SU-DHL-6 (cell line): ENCODE measurements around the gene CNOT1.

Experiments
- H2AFZ ChIP-seq: fragments of 200-600 bp; sonication (generic); 2 replicates; pipeline ENCODE4 v1.6.1; 2014; ENCODE audit warnings: low read depth, mild to moderate bottlenecking, moderate library complexity, mixed read lengths, antibody characterized with exemption, low read length; ENCODE audit not compliant: severe bottlenecking
- H3F3A ChIP-seq: fragments of 200-600 bp; shearing (Covaris generic); 2 replicates; pipeline ENCODE4 v1.6.0; 2016; ENCODE audit warnings: antibody characterized with exemption, mild to moderate bottlenecking; ENCODE audit not compliant: insufficient read depth
- H3K27ac ChIP-seq: fragments of 200-600 bp; sonication (generic); 2 replicates; pipeline ENCODE4 v1.5.1; 2016; ENCODE audit warnings: low read depth, mild to moderate bottlenecking, low read length, moderate library complexity, mixed read lengths
- H3K27me3 ChIP-seq: fragments of 200-600 bp; sonication (generic), shearing (Covaris generic); 2 replicates; pipeline ENCODE4 v1.6.0; 2014; ENCODE audit warnings: mild to moderate bottlenecking, low read length
- H3K36me3 ChIP-seq: fragments of 200-600 bp; sonication (generic); 2 replicates; pipeline ENCODE4 v1.6.1; 2014; ENCODE audit warnings: mild to moderate bottlenecking, low read length, mixed read lengths
- H3K4me2 ChIP-seq: fragments of 300-600, 200-600 bp; shearing (Covaris generic), sonication (generic); 2 replicates; pipeline ENCODE4 v1.6.0; 2014; ENCODE audit warnings: low read length, low read depth, mild to moderate bottlenecking; ENCODE audit not compliant: poor library complexity, severe bottlenecking
- H3K4me3 ChIP-seq: fragments of 200-600 bp; sonication (generic); 2 replicates; pipeline ENCODE4 v1.5.1; 2014; ENCODE audit warnings: antibody characterized with exemption, low read length, mild to moderate bottlenecking, mixed read lengths; ENCODE audit not compliant: insufficient read depth, poor library complexity, severe bottlenecking
- H3K79me2 ChIP-seq: fragments of 200-600 bp; sonication (generic); 2 replicates; pipeline ENCODE4 v1.6.1; 2014; ENCODE audit warnings: mild to moderate bottlenecking, low read length, moderate library complexity; ENCODE audit not compliant: insufficient read depth
- H3K9ac ChIP-seq: fragments of 200-600 bp; sonication (generic); 2 replicates; pipeline ENCODE4 v1.7.0; 2014; ENCODE audit warnings: mild to moderate bottlenecking, low read length
- H3K9me2 ChIP-seq: fragments of 200-600 bp; sonication (generic); replicated peaks from 2 replicates; pipeline ENCODE4 v1.6.1; 2014; ENCODE audit warnings: low read length; ENCODE audit not compliant: insufficient read depth
- H3K9me3 ChIP-seq: fragments of 200-600 bp; sonication (generic); 2 replicates; pipeline ENCODE4 v1.6.1; 2014; ENCODE audit warnings: low read length, mixed read lengths; ENCODE audit not compliant: insufficient read depth
- H4K20me1 ChIP-seq: fragments of 200-600 bp; sonication (generic); 2 replicates; pipeline ENCODE4 v1.6.1; 2014; ENCODE audit warnings: low read depth, mild to moderate bottlenecking, antibody characterized with exemption, low read length, moderate library complexity, mixed read lengths
- EZH2phosphoT487 ChIP-seq: fragments of 200-600 bp; sonication (generic), shearing (Covaris generic); conservative IDR thresholded peaks from 2 replicates; pipeline ENCODE4 v1.6.1; 2018; ENCODE audit warnings: mild to moderate bottlenecking, antibody characterized with exemption, low read length, moderate library complexity, mixed read lengths
- TF ChIP-seq, protein P1 (sequence below): fragments of 200-600 bp; sonication (generic); IDR thresholded peaks from one replicate; pipeline ENCODE4 v1.5.1; 2017; ENCODE audit warnings: antibody characterized with exemption, mild to moderate bottlenecking, low read length, moderate library complexity; ENCODE audit not compliant: insufficient read depth, poor library complexity, severe bottlenecking

CNOT1 gene

DNA sequence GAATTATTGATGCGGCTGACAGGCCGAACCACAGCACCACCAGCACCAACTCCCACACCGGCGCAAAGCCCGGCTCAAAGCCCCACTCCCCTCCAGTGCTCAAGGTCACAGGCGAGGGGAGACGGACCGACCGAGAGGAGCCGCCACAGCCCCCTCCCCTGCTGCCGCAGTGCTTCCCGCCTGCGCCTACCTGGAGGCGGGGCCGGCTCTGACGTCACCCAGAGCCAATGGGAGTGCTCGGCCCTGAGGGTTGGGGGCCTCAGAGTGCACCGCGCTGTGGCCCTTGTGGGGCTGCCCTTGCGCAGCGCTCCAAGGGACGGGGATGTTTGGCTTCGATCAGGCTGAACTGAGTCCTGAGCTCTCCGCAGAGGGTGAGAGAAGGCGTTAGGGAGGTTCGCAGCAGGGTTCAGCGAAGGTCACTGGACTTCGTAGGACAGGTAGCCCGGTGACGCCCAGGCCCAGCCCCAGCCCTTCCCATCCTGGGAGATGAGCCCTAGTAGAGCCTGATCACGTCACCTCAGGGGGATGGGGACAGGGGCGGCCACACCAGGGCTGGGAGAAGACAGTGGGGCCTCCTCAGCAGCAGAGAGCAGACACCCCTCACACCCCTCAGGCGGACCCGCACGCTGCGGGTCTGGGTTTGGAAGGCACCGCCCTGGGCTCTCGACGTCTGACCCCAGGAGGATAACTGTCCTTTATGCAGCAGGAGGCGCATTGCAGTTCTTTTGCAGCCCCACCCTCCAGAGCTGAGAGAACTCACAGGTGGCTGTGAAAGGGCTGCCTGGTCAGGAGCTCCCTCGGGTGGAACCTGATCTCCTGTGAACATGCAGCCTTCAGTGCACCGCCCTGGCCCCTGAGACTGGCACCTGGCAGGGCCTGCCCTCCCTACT is 128.1 kb downstream of the CNOT1 start:
- H3K9me3 ChIP-seq: no peaks in the 10 kb centered on the region
- H3F3A ChIP-seq: no peaks in the 10 kb centered on the region
- no peaks in the 10 kb centered on the region for H3K36me3 ChIP-seq
- peak overlapping the region; percentile 19 for H3K9ac ChIP-seq
- H3K27me3 ChIP-seq: no peaks in the 10 kb centered on the region
- TF ChIP-seq EZH2phosphoT487: no peak
- TF ChIP-seq, protein P1, sequence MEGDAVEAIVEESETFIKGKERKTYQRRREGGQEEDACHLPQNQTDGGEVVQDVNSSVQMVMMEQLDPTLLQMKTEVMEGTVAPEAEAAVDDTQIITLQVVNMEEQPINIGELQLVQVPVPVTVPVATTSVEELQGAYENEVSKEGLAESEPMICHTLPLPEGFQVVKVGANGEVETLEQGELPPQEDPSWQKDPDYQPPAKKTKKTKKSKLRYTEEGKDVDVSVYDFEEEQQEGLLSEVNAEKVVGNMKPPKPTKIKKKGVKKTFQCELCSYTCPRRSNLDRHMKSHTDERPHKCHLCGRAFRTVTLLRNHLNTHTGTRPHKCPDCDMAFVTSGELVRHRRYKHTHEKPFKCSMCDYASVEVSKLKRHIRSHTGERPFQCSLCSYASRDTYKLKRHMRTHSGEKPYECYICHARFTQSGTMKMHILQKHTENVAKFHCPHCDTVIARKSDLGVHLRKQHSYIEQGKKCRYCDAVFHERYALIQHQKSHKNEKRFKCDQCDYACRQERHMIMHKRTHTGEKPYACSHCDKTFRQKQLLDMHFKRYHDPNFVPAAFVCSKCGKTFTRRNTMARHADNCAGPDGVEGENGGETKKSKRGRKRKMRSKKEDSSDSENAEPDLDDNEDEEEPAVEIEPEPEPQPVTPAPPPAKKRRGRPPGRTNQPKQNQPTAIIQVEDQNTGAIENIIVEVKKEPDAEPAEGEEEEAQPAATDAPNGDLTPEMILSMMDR: no peak
- no peaks in the 10 kb centered on the region for H3K9me2 ChIP-seq
- peak overlapping the region; percentile 46 for H3K4me2 ChIP-seq
- H4K20me1 ChIP-seq: no peaks in the 10 kb centered on the region
- no peak overlapping the region for H2AFZ ChIP-seq
- H3K27ac ChIP-seq: no peak overlapping the region
- H3K79me2 ChIP-seq: no peaks in the 10 kb centered on the region
- H3K4me3 ChIP-seq: peak overlapping the region; percentile 15

GRCh38 chr16:58500430-58501241 is 129.0 kb downstream of the CNOT1 start:
- Histone ChIP-seq H3F3A (no peaks in the 10 kb centered on the region), H3K9me3 (no peaks in the 10 kb centered on the region), H4K20me1 (no peaks in the 10 kb centered on the region), H3K27me3 (no peaks in the 10 kb centered on the region), H3K27ac (no peak overlapping the region), H3K4me3 (peak overlapping the region; percentile 15), H3K9me2 (no peaks in the 10 kb centered on the region), H3K4me2 (peak overlapping the region; percentile 46), H3K9ac (peak overlapping the region; percentile 19), H3K79me2 (no peaks in the 10 kb centered on the region), H2AFZ (peak overlapping the region; percentile 60), H3K36me3 (no peaks in the 10 kb centered on the region)
- no peak for TF ChIP-seq EZH2phosphoT487
- TF ChIP-seq, protein P1: no peak

DNA sequence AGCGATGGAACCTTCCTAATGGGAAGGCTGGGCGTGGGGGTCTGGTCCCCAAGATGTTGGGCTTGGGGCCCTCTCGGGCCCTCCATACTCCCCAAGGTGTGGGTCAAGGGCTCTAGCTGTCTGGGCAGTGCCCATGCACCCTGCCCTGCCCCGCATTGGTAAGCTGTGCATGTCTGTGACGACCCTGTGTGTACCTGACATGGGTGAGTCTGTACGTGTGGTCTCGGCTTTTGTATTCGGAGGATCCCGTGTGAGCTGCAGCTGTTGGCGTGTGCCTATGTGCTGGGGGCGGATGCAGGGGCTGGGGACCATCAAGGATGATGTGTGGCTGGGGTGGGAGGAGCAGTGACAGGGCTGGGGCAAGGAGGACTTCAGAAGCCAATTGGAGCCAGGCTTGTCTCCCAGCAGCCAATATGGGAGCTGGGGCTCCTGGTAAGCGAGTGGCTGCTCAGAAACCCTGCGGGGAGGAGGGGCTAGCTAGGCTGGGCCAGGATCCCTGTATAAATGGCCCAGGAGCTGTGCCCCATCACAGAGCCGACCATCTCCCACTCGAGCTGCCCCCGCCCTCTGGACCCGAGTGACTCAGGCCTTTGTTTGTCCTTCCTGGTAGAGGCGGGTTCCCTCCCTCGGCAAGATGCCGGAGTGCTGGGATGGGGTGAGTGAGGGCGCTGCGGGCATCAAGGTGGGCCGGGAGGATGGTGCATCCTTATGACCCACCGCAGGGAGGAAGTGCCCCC is 129.8 kb downstream of the CNOT1 start, which contains the start of gene NDRG4:
Gene NDRG4 (plus strand): TSS at position 529 of the 737 bp plus-strand sequence. CDS start 106 bp downstream, at position 635.
- Histone ChIP-seq H2AFZ (peak within 1 kb of the TSS; percentile 60), H3K4me3 (peak within 1 kb of the TSS; percentile 15), H3K4me2 (peak within 1 kb of the TSS; percentile 46), H3K79me2 (no peaks in the 10 kb centered on the region), H3K36me3 (no peaks in the 10 kb centered on the region), H3K9ac (peak within 1 kb of the TSS; percentile 19), H4K20me1 (no peaks in the 10 kb centered on the region), H3K27ac (no peak within 1 kb of the TSS), H3K9me3 (no peaks in the 10 kb centered on the region), H3F3A (no peaks in the 10 kb centered on the region), H3K9me2 (no peaks in the 10 kb centered on the region), H3K27me3 (no peaks in the 10 kb centered on the region)
- TF ChIP-seq EZH2phosphoT487: no peak
- TF ChIP-seq, protein P1: no peak
